Right lobe of liver (tissue), 6 donors: ENCODE results near the gene DEPDC5. TPM values are rescaled to one million over a fixed set of nuclear protein-coding genes. Genes with fewer than 3 reads are reported as not detected.

Experiments used
- ATAC-seq, 4 donors: fragments of 200-7000 bp; cut with Tn5 transposase; one replicate each; pipeline ENCODE4 v1.9.1; 2020; ENCODE audit warnings: mild to moderate bottlenecking in 4 of 4, moderate library complexity in 4 of 4
- DNase-seq, 3 donors: peaks; one replicate each; pipeline ENCODE4 v3.0.0-alpha.2; 2020
- H3K27ac ChIP-seq, 3 donors: fragments of 200-600 bp; one replicate each; pipeline ENCODE4 v1.8.0; 2022
- H3K27me3 ChIP-seq, 2 donors: fragments of 200-600 bp; one replicate each; pipeline ENCODE4 v1.8.0; 2022
- H3K36me3 ChIP-seq, 4 donors: fragments of 200-600 bp; sonication (generic) in 1 of 4; one replicate each; pipeline versions ENCODE4 v1.5.1 to v1.8.0; 2017 to 2022; ENCODE audit warnings: control low read depth in 1 of 4
- H3K4me1 ChIP-seq, 4 donors: fragments of 200-600 bp; sonication (generic) in 1 of 4; one replicate each; pipeline versions ENCODE4 v1.5.1 to v1.8.0; 2017 to 2022; ENCODE audit warnings: control low read depth in 1 of 4
- H3K4me3 ChIP-seq, 3 donors: fragments of 200-600 bp; one replicate each; pipeline ENCODE4 v1.8.0; 2022
- H3K9me3 ChIP-seq, 4 donors: fragments of 200-600 bp; sonication (generic) in 1 of 4; one replicate each; pipeline versions ENCODE4 v1.5.1 to v1.8.0; 2017 to 2022; ENCODE audit warnings: control low read depth in 1 of 4
- CTCF ChIP-seq, 4 donors: fragments of 200-600 bp in 3 of 4; fragments of 450-650 bp in 1 of 4; IDR thresholded peaks; one replicate each; pipeline versions ENCODE4 v1.5.1 to v1.8.0; 2016 to 2022; ENCODE audit warnings: antibody characterized with exemption in 4 of 4, mild to moderate bottlenecking in 2 of 4
- POLR2A ChIP-seq: fragments of 450-650 bp; IDR thresholded peaks from one replicate; pipeline ENCODE4 v1.6.1; 2017; ENCODE audit warnings: antibody characterized with exemption, mild to moderate bottlenecking
- WGBS: methylation state at CpG from one replicate; pipeline ENCODE4 v1.1.6; 2018; ENCODE audit warnings: low coverage, low lambda C conversion rate; ENCODE audit not compliant: insufficient coverage; ENCODE audit errors: missing lambda C conversion rate; 5-methylcytosine and 5-hydroxymethylcytosine counted together
- intact Hi-C, 2 donors: fragments of 100-400 bp; cut with DNase I; formaldehyde crosslinking; loops; one replicate each; pipeline versions ENCODE4 v1.11.2 to v1.14.1; 2022
- total RNA-seq, 6 experiments: library from RNA; depleted of rRNA in 2 of 6; stranded (reverse); fragments of >200 nt in 2 of 6; fragmentation: NEBNext Ultra II Directional in 3 of 6; extraction: Animal tissue kit (Norgen Biotek cat#: 25700) in 3 of 6; gene quantifications; one replicate each; pipeline versions ENCODE4 v1.1.0 to v1.2.4, GENCODE V29; 2016 to 2023
- donor health status: DM: no; HTN: yes; CAD: no.
- donor health status: DM: no; HTN: no; CAD: no.
- donor health status: DM: no; HTN: no; CAD: no.
- donor health status: DM: no; HTN: yes; CAD: no.
- donor health status: DM: no; HTN: yes; CAD: no.

Gene DEPDC5
- total RNA-seq, 6 experiments from 2014 or later, result 9.1 to 22.9 (median 14.6) TPM

GRCh38 chr22:31905356-31905755, 151.5 kb downstream of the DEPDC5 start:
- DNase-seq (no peak), ATAC-seq (no peak)
- H3K27ac ChIP-seq, result no peak overlapping the region
- no peaks in the 10 kb centered on the region for H3K4me1 ChIP-seq
- intact Hi-C loops, result no loop called here
- no peaks in the 10 kb centered on the region for H3K27me3 ChIP-seq
- no peak for TF ChIP-seq CTCF (IDR thresholded peaks at IDR 0.05)
- no peak for TF ChIP-seq POLR2A
- 94% methylated on average over 9 of the region's 10 CpGs for WGBS
- peaks cover 0 to 28% (median 6%) of the 10 kb centered on the region in 4 donors for H3K36me3 ChIP-seq
- H3K9me3 ChIP-seq, result no peaks in the 10 kb centered on the region
- H3K4me3 ChIP-seq, result no peak overlapping the region

DNA sequence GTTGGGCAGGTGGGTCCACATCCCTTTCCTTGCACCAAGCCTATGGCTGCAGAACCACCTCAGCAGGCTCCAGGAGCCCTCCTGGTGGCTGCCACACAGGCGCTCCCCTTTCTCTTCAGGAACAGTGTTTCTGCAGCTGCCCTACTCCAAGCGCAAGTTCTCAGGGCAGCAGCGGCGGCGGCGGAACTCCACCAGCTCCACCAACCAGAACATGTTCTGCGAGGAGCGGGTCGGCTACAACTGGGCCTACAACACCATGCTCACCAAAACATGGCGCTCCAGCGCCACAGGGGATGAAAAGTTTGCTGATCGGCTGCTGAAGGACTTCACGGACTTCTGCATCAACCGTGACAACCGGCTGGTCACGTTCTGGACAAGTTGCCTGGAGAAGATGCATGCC, 152.3 kb downstream of the DEPDC5 start:
- TF ChIP-seq CTCF (IDR thresholded peaks at IDR 0.05) (no peak), POLR2A (no peak)
- H3K4me1 ChIP-seq, result no peaks in the 10 kb centered on the region
- H3K9me3 ChIP-seq, result no peaks in the 10 kb centered on the region
- no peak for DNase-seq
- H3K36me3 ChIP-seq, result peaks cover 0 to 28% (median 6%) of the 10 kb centered on the region in 4 donors
- ATAC-seq, result no peak
- no peak overlapping the region for H3K27ac ChIP-seq
- intact Hi-C loops, result no loop called here
- WGBS, result no CpG with 5 or more reads among the region's 16 CpGs
- no peaks in the 10 kb centered on the region for H3K27me3 ChIP-seq
- no peak overlapping the region for H3K4me3 ChIP-seq

DNA sequence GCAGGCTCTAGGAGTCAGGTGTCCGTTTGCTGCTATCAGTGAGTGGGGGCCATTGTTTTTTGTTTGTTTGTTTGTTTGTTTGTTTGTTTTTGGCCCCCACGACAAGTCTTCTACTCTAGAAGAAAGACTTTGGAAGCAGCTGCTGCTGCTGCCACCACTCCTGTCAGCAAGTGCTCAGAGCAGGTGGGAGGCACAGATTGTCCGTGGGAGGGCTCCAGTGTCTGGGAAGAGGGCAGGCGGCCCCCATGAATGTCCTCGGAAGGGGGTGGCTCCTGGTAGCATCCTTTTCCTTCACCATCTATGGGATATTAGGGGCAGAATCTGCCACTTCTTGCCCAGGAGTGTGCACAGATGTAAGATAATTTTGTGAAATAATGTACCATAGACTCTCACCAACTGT, 152.8 kb downstream of the DEPDC5 start:
- no peak overlapping the region for H3K27ac ChIP-seq
- H3K9me3 ChIP-seq, result no peaks in the 10 kb centered on the region
- DNase-seq (no peak), ATAC-seq (no peak)
- intact Hi-C loops, result no loop called here
- TF ChIP-seq CTCF (IDR thresholded peaks at IDR 0.05) (no peak), POLR2A (no peak)
- no peaks in the 10 kb centered on the region for H3K4me1 ChIP-seq
- 98% methylated on average over 4 of the region's 5 CpGs for WGBS
- no peaks in the 10 kb centered on the region for H3K27me3 ChIP-seq
- peaks cover 0 to 28% (median 6%) of the 10 kb centered on the region in 4 donors for H3K36me3 ChIP-seq
- no peak overlapping the region for H3K4me3 ChIP-seq

GRCh38 chr22:31909977-31910376, 156.2 kb downstream of the DEPDC5 start:
- TF ChIP-seq CTCF (IDR thresholded peaks at IDR 0.05), result no peak
- TF ChIP-seq POLR2A, result no peak
- no peak overlapping the region for H3K4me3 ChIP-seq
- H3K4me1 ChIP-seq, result no peaks in the 10 kb centered on the region
- no peaks in the 10 kb centered on the region for H3K9me3 ChIP-seq
- 50% methylated on average over 1 of the region's 5 CpGs for WGBS
- H3K27me3 ChIP-seq, result no peaks in the 10 kb centered on the region
- H3K36me3 ChIP-seq, result peaks cover 0 to 17% (median under 1%) of the 10 kb centered on the region in 4 donors
- DNase-seq, result no peak
- no peak overlapping the region for H3K27ac ChIP-seq
- ATAC-seq, result no peak
- intact Hi-C loops, result no loop called here
